ENCODE data around the gene DDAH1. TPM values are rescaled to one million over a fixed set of nuclear protein-coding genes. Genes with fewer than 3 reads are reported as not detected.

DDAH1 gene
- polyA plus RNA-seq, 5 donors, result 74.1 to 103 (median 94.3) TPM

DNA sequence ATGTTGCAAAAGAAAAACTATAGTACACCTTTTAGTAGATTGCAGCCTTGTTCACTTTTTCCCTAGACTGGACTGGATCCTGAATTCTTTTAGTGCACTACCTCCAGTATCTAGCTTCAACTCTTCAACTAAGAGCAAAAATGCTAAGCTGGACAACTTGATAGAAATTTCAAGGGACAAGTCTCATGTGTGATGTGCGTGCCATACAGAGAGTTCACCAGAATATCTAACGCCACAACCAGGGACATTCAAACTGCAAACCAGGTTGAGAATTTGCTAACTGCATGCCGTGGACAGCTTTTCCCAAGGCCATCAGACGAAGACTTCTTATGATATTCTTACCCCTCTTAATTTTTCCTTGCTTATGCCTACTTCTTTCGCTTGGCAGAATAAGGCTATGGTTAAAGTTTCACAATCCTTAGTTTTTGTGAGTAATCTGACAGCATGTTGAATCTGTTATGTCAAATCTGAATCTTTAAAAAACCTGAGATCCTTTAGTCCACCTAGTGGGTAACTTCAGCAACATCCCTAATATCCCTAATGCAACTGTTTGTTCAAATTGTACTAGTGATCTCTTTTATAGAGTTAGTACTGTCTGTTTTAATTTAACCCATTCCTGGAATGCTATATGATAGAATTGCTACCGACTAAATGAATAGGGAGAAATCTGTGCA lies 66.4 kb downstream of the DDAH1 start:
- DNase-seq, result no peak

DNA sequence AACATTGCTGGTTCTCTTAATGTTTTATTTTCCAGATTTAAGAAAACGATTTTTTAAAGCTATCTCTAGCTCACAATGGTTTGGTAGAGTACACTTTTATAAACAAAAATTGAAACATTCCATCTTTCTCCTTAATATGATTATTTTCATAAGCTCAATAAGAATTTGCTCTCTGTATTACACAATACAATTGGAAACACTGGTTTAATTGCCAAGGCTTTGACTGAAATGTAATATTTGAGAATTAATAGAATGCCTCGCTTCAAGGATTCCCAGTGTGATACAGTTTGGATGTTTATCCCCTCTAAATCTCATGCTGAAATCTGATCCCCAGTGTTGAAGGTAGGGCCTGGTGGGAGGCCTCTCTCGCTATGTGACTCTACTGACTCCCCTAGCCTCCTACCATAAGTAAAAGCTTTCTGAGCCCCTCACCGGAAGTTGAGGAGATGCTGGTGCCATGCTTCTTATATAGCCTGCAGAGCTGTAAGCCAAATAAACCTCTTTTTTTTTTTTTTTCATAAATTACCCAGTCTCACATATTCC lies 67.4 kb downstream of the DDAH1 start:
- DNase-seq, result no peak

DNA sequence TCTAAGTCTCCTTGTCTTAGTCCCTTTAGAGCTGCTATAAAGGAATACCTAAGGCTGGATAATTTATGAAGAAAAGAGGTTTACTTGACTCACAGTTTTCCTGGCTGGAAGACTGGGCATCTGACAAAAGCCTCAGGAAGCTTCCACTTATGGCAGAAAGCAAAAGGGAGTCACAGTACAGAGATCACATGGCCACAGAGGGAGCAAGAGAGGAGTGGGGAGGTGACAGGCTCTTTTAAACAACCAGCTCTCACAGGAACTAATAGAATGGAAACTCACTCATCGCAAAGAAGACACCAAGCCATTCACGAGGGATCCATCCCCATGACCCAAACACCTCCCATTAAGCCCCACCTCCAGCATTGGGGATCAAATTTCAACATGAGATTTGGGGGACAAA lies 68.8 kb downstream of the DDAH1 start:
- no peak for DNase-seq

DNA sequence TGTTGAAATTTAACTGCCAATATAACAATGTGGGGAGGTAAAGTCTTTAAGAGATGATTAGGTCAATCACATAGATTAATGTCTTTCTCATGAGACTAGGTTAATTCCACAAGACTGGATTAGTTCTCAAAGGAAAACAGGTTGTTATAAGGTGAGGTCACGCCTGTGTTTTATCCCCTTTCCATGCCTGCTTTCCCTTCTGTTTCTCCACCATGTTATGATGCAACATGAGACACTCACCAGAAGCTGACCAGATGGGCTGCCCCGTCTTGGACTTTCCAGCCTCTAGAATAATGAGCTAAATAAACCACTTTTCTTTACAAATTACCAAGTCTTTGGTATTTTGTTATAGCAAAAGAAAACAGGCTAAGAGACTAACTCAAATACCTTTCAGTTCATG lies 70.8 kb downstream of the DDAH1 start:
- no peak for DNase-seq

DNA sequence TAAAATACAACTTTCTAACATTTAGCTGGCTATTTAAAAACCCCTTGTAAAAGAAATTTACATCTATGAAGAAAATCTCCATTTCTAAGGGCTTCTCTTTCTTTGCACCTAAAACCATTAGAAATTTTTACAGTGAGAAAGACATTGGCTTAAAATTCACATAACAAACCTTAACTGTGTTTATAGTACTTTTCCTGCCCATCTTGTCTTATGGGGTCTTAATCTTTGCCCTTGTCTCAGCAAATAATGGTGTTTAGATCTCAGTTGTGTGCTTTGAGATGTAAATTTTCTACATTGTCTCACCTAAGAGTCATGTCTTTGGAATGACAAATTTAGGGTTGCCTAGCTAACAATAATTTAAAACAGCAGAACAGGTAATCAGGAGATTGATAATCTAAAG lies 71.5 kb downstream of the DDAH1 start:
- no peak for DNase-seq

DNA sequence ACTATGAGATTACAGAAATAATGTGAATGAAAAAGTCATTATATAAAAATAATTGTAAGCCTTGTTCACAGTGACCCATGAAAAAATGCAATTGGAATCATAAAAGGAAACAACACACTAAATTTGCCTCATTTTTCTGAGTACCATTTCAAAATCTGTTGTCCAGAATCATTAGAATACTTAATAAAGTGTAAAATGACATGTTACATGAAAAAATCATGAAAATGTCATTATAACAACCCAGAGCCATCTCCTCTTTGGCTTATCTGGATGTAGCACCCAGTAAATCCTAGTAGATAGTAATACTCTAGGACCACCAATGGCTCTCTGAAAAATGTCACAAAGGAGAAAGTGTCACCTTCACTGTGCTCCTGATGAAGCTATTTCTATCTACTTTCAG lies 76.5 kb downstream of the DDAH1 start:
- DNase-seq, result peak; percentile 51 to 62

DNA sequence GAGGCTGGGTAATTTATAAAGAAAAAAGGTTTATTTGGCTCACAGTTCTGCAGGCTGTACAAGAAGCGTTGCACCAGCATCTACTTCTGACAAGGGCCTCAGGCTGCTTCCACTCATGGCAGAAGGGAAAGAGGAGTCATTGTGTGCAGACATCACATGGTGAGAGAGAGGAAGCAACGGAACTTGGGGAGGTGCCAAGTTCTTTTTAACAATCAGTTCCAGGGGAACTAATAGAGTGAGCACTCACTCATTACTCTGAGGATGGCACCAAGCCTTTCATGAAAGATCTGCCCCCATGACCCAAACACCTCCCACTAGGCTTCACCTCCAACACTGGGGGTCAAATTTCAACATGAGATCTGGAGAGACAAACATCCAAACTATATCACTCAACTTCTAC lies 77.2 kb downstream of the DDAH1 start:
- peak; percentile 26 to 41 for DNase-seq

DNA sequence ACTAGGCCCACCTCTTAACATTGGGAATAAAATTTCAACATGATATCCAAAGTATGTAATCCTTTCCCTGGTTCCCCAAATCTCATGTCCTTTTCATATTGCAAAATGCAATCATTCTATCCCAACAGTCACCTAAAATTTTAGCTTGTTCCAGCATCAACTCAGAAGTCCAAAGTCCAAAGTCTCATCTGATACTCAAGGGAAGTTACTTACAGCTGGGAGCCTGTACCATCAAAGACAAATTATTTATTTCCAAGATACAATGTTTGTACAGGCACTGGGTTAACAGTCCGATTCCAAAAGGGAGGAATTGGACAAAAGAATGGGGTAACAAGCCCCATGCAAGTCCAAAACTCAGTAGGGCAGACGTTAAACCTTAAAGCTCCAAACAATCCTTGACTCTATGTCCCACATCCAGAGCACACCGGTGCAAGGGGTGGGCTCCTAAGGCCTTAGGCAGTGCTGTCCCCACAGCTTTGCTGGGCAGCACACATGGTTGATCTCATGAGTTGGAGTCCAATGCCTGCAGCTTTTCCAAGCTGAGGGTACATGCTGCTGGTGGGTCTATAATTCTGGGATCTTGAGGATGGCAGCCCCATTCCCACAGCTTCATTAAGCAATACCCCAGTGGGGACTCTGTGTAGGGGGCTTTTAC lies 78.8 kb downstream of the DDAH1 start:
- no peak for DNase-seq

DNA sequence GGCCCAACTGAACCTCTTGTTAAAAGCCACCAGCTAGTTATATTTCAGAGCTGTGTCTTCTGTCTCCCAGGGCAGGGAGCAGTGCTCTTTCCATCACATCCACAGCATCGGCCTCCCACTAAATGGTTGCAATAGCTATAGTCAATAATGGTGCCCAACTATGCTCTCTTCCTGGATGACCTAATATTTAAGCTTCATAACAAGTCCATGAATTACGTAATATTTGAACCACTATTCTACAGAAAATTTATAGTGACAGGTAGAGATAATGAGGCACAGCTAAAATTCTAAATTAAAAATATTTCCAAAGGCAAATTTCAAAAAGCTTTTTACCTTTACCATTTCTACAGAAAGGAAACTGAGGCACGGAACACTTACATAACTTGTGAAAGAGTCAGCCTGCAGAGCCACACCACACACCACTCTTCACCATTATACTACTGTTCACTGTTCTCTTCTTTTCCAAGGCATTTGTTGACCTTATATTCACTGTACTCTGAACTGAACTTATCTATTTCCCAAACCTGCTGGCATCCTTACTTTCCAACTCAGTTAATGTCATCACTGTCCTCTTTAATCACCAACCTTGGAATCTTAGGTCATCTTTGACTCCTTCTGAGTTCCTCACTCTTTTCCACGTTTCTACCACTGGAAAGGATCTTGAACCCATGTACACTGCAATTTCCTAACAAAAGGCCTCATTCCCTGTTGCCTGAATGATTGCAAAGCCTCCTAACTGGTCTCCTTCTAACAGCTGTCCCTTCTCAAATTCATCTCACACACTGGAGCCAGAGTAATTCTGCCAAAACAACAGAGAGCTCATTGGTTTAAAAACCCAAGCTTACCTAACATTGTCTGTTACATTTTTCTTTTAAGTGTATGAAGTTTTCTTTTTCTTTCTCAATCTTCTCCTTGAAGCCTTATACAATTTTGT lies 85.5 kb downstream of the DDAH1 start:
- DNase-seq, result peak; percentile 64 to 66

DNA sequence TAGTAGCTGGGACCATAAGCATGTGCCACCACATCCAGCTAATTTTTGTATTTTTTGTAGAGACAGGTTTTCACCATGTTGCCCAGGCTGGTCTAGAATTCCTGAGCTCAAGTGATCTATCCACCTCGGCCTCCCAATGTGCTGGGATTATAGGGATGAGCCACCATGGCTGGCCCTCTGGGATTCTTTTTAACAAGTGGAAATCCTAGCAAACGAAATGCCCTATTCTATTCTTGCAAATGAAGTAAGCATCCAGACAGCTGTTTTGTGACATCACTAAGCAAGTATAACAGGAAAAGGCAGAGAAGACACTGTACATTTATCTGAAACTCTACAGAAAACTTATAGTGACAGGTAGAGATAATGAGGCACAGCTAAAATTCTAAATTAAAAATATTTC lies 86.4 kb downstream of the DDAH1 start:
- DNase-seq, result no peak

DNA sequence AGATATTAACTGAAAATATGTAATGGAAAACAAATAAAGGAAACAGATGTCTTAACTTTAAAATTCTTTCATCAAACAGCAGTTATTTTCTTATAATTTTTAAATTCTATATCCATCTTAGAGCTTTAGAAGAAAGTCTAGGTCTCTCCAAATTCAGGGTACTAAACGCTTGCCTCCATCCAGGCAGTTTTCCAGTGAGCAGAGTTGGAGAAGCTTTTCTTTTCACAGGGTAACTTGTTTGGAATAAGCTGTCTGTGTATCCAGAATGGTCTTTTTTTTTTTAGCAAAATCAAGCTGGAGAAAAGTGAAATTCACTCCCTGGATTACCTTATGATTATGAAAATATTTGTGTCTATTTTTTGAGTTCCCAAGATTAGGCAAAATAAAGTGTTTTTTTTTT lies 88.6 kb downstream of the DDAH1 start:
- DNase-seq, result no peak

DNA sequence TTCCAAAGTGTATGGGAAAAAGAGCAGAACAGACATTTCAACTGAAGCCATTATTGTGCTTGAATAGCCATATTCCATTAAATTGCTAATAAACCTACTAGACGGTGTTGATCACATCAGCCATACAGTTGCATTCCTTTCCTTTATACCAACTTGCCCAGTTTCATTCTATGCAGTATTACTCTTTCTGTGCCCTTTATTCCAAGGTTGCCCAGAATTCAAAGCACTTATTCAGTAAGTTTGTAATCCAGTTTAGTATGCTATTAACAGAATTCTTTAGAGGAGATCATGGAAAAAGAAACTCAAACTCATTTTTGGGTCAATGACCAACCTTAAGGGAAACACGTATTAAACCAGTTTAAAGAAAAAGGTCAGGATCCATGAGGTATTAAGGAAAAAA lies 89.5 kb downstream of the DDAH1 start:
- DNase-seq, result no peak

DNA sequence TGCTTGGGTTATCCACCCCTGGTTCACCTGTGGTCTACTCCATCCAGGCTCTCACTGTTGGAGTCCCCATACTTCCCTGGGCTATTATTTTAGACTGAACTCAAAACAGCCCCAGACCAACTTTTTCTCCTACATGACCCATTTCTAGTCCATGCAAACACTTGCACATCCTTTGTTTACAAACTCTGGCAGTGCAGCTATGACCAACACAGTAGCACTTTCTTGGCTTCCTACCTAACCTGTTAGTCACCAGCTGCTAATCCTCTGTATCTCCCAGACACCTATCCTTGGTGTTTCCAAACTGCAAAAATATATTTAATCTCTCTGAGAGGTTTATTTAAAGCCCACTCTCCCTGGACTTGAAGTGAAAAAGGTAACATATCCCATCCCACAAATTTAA lies 90.8 kb downstream of the DDAH1 start:
- no peak for DNase-seq

DNA sequence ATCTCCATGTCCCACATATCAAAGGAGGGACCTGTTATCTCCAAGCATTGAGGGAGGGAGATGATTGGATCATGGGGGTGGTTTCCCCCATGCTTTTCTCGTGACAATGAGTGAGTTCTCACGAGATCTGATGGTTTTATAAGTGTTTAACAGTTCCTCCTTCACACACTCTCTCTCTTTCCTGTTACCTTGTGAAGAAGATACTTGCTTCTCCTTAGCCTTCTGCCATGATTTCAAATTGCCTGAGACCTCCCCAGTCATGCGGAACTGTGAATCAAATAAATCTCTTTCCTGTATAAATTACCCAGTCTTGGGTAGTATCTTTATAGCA lies 91.6 kb downstream of the DDAH1 start:
- no peak for DNase-seq

DNA sequence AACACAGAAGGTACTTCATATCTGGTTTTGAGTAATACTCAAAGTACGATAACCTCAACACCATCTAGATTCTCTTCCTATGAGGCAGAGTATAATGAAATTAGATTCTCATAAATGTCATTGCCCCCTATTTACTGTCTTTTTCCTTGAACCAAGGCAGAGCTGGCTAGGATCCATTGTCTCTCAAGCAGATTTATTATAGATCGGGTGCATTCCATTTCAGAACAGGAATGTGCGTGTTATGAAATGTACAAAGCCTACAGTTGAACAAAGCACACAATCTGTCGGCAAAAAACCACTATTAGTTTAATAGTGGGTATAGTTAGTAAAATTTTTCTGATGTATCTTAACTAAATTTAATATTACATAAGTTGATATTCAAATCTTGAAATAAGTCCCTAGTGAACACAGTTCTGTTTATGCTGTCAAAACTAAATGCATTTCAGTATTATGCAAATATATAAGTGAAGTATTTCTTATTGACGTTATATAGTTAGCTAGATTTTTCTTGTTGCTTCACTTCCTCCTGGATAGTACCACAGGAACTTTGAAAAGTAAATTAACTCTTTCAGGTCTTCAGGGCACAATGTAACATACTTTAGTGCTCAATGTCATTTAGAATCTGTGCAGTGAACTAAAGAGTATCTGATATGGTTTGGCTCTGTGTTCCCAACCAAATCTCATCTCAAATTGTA lies 92.1 kb downstream of the DDAH1 start:
- peak in 1 of 2 donors; percentile 31 for DNase-seq

DNA sequence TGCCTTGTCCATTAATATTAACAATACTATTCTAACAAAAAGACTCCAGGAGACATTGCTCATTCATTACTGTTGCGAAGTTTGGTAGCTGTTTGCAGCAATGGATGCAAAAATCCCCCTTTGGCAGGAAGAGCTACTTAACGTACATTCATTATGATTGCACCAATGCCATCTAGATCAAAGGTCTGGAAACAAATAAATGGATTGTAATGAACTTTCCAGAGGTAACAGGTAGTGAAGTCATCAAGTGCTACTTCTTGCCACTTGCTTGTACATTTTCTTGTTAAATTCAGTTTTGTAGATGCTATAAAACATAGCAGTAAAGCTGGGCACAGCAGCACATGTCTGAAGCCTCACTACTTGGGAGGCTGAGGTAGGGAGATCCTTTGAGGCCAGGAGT lies 93.9 kb downstream of the DDAH1 start:
- DNase-seq, result no peak

DNA sequence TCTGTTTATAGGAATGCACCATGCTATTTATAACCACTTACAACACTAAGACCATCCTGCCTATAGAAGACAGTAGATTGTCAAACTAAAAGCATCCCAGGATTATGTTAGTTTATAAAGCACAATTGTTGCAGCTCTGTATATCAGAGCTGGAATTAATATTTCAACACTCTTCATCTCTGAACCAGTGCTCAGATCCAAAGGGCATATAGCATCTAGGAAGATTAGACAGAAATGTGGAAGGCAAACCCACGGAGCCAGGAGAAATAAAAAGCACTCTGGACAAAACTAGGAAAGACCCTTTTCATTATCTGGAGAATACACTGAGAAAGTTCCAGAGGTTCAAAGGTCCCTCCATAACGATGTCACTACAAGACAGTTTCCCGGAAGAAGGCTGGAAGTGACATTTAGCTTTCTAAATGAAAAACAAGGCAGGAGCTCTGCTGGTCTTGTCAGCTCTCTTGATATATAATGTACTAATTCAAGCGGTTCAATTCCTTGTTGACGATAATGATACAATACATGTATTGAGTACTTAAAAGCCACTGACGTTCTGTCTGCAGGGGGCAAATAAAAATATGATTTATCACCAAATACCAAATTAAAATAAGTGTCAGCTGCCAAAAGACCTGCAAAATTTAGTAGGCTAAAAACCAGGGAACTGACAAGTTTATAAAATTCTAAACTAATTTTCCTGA lies 96.7 kb downstream of the DDAH1 start:
- no peak for DNase-seq

DNA sequence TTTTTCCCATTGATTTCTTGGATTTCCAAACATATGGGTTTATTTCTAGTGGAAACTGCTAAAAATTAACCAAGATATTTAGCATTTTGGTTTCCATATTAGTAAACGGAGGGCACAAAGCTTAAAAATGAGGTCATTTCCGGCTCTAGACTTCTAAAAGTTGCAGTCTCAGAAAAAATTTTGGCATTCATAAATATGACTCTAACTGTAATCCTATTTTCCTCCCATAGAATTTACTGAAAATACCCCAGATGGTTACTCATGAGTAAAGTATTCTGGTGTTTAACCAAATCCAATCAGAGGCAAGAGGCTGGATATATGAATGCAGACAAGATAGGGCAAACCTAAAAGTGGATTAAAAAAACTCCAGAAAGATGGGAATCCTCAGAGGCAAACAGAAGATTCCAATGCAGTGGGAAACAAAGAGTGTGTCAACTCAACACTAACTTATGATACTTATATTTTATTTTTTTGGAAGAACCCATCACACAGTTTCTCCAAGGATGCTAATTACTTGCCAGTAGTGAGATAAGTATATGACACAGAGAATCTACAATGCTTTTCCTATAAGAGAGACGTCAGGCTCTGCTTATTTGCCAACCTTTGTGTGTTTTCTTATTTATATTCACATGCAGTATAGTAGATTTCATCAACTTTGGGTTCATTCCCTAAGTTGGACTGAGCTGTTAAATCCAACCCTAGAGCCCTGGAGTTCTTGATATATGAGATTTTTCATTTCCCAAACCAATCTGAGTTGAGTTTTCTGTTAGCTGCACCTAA lies 98.4 kb downstream of the DDAH1 start:
- no peak for DNase-seq

DNA sequence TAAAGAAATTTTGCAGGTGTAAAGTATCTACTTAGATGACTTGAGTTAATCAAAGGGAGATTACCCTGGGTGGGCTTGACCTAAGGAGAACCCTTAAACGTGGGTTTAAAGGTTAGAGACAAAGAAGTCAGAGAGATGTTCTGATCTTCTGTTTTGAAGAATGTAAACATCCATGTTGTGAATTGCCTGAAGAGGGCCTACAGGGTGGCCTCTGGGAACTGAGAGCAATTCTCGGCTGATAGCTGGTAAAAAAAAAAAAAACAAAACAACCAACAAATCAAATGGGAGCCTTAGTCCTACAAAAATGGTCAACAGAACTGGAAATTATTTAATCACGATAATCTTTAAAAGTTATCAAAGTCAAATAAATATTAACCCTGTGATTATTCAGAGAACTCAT lies 99.1 kb downstream of the DDAH1 start:
- no peak for DNase-seq

DNA sequence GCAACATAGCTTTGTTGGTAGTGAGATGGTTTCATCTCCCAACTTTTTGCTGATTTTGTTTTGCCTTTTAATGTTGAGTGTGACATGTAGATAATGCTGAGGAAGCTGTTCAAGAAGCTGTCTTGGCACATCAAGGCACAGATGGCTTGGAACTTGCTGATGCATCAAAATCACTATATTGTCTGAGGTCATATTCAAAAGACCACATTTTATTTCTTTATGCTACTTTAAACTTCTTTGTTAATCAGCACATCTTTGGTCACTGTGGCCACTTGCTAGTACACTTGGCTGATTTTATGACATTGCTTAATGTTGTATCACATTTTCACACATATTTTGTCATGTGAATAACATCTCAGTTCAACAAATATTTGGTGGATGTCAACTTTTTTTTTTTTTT lies 101.4 kb downstream of the DDAH1 start:
- DNase-seq, result no peak

DNA sequence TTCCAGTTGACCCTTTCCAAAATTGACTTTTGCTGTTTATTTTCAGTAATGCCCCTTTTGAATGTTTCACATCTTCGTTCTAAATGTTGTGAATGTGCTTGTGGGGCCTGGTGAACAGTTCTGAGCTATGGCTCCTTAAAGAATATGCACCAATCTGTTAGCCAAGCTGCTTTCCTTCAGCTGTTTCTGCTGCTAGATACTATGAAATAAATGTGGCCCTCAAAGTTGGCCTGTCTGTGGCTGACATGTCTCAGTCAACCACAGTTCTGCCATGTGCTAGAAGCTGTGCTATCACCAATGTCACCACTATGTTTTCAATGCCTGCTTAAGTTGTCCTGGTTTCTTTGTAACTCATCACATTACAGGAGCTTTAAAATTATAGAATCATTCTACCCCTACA lies 101.9 kb downstream of the DDAH1 start:
- DNase-seq, result no peak

Data from right lung (tissue), 5 donors.